GM19395 (cell line): ENCODE results near the gene RHOU.
"Not testable (repeated sequence)": the region's sequence is repeated elsewhere in the genome, so short reads cannot be mapped to it uniquely, and the experiment has no call there.

Source experiments
- ATAC-seq: cut with Tn5 transposase; IDR thresholded peaks from one replicate; pipeline ENCODE4 v1.9.1; 2021; ENCODE audit warnings: mild to moderate bottlenecking, moderate library complexity; ENCODE audit not compliant: unreplicated experiment

Gene RHOU

DNA sequence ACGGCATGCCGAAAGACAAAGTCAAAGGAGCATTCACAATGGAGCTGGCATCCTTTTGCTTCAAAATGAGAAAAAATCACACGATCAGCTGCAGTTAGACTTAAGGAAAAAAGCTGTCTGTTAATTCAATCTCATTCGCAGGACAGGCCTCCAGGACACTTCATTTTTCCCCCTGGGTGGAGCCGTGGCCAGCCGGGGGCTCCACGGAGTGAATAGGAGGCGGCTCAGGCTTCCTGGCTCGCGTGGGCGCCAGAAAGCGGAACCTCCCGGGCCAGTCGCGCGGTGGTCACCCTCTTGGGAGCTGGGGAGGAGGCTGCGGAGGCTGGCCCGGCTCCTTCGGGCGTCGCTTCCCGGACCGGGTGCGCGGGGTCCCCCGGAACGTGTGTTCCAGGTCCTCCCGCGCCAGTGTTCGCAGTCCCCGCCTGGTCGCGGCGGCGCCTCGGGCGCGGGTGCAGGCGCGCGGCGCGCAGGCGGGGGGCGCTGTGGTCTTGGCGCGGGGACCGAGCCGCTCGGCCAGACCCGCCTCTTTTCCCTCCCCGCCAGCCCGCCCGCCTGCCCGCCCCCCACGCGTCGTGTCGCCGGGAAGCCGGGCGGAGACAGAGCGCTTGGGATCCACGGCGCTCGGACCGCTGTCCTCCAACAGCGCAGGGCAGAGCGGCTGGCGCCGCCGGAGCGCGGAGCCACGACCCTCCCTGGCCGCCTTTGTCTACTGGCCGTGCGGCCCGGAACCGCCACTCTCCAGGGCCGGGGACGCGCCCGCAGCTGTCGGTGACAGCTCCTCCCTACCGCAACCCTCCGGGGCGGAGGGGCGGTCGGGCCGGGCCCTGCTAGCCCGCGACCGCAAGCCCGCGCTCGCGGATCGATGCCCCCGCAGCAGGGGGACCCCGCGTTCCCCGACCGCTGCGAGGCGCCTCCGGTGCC lies at the start of gene RHOU:
Gene RHOU, plus strand, starts transcription at position 599 of the 921 bp plus-strand sequence. Its CDS starts 264 bp downstream, at position 863.
- no peak for ATAC-seq

DNA sequence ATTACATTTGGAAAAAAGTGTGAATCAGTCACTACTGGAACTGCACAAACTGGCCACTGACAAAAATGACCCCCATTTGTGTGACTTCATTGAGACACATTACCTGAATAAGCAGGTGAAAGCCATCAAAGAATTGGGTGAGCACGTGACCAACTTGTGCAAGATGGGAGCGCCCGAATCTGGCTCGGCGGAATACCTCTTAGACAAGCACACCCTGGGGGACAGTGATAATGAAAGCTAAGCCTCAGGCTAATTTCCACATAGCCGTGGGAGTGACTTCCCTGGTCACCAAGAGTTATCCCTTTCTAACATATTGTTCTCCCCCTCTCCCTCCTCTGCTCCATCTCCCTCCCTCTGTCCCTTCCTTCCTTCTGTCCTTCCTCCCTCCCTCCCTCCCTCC lies 47.7 kb upstream of the RHOU start:
- no peak for ATAC-seq

DNA sequence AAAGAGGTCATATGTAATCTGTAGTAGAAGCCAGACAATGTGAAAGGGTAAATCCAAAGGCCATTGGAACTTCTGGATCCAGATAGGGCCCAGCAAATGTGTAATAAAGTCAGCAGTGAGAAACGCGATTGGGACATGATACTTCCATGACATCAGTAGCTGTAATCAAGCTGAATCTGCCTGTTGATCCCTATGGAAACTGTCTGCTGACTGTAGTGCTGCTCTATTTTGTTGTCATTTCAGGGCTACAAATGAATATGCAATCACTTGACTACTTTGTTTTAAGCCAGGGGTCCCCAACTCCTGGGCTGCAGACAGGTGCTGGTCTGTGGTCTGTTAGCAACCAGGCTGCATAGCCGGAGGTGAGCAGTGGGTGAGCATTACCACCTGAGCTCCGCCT lies 46.0 kb upstream of the RHOU start:
- ATAC-seq: no peak

DNA sequence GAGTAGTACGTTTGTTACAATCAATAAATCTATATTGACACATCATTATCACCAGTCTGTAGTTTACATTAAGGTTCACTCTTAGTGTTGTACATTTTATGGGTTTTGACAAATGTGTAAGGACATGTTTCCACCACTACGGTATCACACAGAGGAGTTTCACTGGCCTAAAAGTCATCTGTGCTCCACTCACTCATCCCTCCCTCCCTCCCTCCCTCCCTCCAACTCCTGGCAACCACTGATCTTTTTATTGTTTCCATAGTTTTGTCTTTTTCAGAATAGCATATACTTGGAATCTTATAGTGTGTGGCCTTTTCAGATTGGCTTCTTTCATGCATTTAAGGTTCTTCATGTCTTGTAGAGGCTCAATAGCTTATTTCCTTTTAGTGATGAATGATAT lies 44.1 kb upstream of the RHOU start:
- no peak for ATAC-seq

DNA sequence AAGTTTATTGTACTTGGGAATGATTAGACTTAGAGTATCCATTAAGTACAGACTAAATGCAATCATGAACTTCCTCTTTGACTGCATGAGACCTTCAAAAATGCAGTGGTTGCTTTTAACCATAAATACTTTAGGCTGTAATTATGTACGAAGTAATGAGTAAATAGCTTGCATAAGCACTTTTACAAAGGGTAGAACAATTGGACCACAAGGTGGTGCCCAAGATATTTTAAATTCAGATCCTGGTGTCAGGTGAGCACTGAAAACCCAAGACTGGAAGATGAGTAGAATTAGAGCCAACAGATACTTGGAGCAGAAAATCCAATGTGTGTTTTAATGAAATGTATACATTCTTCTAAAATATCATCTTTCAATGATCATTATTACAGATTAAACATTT lies 43.4 kb upstream of the RHOU start:
- ATAC-seq: no peak

DNA sequence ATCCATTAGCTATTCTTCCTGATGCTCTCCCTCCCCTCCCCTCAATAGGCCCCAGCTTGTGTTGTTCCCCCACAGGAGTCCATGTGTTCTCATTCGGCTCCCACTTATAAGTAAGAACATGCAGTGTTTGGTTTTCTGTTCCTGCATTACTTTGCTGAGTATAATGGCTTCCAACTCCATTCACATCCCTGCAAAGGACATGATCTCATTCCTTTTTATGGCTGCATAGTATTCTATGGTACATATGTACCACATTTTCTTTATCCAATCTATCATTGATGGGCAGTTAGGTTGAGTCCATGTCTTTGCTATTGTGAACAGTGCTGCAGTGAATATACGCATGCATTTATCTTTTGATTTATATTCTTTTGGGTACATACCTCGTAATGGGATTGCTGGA lies 40.8 kb upstream of the RHOU start:
- not testable (repeated sequence) for ATAC-seq

DNA sequence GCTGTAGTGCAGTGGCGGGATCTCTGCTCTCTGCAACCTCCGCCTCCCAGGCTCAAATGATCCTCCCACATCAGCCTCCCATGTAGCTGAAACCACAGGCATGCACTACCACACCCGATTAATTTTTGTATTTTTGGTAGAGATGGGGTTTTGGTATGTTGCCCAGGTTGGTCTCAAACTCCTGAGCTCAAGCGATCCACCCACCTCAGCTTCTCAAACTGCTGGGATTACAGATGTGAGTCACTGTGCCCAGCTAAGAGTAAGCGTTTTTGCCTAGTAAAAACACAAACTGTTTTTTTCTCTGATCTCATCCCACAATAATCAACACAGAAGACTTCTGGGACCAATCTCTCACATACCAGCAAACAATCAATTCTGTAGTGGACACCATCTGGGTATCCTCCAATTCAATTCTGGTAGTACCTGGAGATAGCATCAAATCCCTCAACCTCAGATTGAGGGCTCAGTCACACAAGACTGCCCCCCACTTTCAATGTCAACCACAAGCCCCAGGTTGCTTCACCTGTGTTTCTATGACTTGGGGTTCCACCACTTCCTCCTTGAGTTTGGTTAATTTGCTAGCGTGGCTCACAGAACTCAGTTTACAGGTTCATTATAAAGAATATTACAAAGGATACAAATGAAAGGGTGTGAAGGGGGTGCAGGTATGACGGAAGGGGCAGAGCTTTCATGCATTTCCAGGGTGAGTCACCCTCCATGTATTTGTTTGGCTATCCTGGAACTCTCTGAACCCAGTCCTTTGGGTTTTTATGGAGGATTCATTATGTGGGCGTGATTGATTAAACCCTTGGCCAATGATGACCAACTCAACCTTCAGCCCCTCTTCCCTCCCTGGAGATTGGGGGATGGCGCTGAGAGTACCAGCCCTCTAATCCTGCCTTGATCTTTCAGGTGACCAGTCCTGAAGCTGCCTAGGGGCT lies 40.0 kb upstream of the RHOU start:
- no peak for ATAC-seq

DNA sequence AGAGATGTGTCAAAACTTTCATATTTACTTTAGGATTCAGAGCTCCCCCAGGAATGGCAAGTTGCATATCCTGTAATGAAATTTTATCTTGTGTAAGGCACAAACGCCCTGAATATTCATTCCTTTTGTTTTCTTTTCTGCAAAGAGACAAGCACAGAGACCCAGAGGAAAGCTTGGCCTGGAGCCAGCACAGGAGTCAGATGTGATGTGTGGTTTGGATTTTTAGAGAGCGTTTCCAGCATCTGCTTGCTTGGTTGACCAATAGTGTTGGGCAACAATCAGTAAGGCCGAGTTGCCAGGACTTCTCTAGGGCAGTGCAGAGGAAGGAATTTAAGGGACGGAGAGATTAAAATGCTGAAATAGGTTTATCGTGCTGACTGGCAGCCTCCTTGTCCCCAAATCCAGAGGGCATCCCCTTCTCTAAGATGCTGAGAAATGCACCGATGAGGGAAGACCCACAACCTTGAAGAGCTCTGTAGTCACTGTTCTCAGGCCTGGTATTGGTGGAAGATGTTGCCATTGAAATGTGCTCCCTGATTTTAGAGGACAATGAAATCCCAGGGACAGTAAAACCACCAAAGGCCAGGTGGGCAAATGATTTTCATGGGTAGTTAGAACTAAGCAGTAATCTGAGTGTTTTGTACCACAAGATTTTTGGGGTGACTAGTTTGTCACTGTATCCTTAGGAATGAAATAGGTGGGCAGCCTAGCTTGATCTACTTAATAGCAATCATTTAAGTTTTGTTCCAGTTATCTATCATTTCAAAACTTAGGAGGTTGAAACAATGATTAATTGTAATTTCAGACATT lies 37.9 kb upstream of the RHOU start:
- no peak for ATAC-seq

DNA sequence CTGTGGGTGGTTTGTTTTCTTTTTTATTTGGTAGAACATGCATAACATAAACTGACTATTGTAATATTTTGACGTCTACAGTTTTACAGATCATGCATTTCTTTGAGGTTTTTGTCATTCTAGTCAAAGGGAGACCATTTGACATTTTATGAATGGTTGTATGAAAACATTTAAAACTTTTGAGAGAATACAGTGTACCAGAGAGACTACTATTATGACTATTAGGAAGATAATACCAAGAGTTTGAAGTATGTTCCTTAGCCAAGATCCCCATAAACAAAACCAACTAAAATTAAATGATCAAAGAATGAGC lies 37.3 kb upstream of the RHOU start:
- no peak for ATAC-seq

DNA sequence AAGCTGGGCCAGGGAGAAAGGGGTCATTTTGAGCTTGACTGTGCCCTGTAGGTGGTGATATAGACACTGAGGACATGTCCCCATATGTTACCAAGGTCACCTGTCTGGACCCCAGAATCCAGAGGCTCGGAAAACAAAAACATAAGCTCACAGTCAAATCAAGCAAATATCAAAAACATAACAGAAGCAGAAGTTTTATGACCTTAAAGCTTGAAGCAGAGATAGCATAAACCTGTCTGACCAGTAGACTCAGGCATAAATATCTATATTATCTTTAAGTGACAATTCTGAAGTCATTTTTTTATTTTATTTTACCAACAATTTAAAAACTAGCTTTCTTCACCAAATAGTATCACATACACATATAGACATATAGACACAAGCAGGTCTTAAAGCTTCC lies 32.8 kb upstream of the RHOU start:
- no peak for ATAC-seq

DNA sequence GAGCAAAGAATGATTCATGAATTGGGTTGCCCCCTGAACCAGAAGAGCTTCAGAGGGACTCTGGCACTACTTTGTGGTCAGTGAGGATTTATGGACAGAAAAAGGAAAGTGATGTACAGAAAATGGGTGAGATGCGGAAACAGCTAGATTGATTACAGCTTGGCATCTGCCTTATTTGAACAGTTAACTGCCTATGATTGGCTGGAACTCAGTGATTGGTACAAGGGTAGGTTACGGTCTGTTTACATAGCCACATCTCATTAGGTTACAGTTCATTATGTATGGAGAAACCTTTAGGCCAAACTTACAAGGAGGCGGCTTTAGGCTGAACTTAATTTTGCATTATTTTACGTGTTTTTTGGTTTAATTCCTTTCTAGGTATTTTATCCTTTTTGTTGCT lies 29.0 kb upstream of the RHOU start:
- ATAC-seq: no peak

DNA sequence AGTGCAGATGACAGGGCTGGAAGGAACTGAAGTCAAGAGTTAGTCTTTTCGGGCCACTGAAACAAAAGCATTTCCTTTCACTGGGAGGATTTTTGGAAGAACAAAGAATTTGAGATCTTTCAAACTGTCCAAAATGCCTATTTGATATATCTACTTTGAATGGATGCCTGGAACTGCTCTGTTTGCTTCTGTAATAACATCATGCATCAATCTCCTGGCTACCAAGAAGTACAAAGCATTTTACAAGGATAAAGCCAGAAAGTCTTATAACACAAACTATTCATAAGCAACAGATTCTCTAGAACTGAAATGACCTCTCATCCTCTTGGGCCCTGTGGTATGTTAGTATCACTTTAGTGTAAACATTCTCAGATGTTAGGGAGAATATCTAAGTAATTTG lies 18.2 kb upstream of the RHOU start:
- ATAC-seq: no peak

DNA sequence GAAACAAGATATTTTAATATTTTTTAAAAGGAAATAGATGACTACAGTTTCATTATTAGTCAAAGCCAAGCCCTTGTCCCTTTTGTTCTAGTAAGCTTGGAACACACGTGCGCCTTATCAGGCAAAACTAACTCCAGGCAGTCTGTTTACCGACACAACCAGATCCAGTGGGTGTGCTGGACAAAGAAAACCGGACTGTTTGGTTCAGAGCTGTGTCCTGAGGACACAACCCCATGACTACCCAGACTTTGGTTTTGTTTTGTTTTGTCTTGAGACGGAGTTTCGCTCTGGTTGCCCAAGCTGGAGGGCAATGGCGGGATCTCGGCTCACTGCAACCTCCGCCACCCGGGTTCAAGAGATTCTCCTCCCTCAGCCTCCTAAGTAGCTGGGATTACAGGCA lies 13.9 kb upstream of the RHOU start:
- ATAC-seq: no peak

DNA sequence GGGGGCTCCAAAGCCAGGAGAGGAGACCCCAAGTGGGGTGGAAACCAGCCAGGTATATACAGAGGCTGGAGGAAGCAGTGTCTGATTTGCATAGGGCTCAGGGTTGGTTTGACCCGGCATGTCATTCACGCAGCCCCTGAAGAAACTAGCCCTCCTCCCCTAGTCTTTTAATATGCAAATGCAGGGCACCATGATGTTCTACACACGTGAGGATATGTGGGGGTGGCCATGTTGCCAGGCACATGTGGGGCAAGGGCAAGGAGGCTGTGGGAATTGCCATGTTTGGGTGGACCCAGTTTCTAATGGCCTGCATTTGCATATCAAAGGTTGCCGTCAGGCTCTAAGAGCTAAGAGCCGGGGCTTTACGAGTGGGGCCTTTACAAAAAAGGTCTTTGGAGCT lies 12.0 kb upstream of the RHOU start:
- no peak for ATAC-seq

DNA sequence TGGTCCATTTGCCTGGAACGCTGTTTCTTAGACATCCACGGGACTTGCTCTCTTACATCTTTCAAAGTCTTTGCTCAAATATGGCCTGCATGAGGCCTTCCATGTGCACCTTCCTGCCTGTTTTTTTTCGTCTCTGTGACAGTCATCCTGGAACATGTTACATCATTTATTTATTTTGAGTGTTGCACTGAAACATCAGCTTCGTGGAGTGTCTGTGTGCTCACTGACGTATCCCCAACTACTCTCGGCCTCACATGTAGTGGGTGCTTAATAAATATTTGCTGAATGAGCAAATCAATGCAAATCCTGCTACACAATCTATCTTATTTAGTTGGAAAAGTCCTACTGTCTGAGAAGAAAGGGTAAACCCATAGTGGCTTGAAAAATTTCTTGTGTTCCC lies 11.4 kb upstream of the RHOU start:
- no peak for ATAC-seq

DNA sequence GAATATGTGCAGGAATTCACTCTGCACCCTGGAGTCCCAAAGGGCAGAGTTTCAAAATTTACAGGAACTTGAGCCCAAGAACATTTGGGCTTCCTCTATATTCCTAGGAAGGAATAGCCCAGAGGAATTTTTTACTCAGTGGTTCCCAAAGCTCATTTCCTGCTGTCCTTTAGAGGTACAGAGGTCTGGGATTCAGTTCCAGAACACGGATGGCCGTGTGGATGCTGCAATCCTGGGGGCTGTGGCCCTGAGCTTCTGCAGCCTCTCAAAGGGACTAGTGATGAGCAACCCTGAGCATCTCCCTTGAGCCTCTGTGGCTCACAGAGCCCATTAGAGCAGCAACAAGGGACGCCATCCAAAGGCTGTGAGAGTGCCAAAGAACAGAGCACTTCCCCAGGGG lies 10.1 kb upstream of the RHOU start:
- ATAC-seq: no peak

DNA sequence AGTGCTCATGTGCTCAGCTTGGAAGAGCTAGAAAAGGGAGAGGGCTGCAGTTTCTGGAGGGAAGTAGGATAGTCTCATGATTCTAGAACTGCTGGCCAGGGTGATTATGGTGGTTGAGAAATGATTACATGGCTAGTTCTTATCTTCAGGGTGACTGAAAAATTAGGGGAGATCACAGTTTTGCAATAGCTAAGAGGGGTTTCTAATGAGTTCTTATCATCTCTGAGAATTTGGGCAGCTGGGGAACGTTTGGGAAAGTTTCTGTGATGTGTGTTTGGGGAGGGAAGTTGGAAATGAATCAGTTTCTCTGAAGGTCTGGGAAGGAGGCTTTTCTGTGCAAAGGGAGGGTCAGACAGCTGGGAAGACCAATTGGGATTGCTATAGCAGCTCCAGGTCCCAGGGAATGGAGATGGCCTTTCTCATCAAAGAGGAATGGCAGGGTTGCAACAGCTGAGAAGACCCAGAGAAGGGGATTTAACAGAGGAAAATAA lies 7.6 kb upstream of the RHOU start:
- ATAC-seq: no peak

DNA sequence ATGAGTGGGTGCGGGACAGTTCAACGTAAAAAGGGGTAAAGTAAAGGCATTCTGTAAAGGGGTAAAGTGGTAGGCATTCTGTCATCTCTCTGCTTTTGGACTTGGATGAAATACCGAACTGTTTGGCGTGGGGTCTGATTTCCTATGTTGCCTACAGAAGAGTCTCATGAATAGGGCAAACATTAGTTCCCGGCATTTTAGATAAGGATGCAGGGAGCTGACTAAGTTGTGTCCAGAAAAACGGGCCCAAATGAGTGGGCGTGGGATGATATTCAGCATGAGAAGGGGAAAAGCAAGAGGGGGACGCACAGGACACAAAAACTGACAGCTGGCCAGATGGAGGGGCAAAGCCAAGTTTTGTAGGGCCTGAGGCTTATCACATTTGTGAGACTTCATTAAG lies 2.9 kb upstream of the RHOU start:
- no peak for ATAC-seq

DNA sequence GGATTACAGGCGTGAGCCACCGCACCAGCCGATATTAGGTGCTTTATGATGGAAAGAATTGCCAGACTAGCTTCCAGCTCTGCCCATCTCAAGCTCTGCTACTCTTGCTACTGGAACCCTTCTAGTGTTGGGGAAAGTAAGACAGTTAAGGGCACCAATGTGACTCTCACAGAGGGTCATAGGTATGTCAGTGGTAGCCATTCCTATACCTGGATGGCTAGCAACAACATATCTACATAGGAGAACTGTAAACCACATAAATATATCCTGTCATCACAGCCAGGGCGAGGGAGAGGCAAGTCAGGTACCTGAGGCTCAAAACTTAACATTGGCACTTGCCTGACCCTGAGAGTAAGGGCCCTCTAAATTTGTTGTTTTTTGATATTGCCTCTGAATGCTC lies 1.7 kb upstream of the RHOU start:
- ATAC-seq: no peak

DNA sequence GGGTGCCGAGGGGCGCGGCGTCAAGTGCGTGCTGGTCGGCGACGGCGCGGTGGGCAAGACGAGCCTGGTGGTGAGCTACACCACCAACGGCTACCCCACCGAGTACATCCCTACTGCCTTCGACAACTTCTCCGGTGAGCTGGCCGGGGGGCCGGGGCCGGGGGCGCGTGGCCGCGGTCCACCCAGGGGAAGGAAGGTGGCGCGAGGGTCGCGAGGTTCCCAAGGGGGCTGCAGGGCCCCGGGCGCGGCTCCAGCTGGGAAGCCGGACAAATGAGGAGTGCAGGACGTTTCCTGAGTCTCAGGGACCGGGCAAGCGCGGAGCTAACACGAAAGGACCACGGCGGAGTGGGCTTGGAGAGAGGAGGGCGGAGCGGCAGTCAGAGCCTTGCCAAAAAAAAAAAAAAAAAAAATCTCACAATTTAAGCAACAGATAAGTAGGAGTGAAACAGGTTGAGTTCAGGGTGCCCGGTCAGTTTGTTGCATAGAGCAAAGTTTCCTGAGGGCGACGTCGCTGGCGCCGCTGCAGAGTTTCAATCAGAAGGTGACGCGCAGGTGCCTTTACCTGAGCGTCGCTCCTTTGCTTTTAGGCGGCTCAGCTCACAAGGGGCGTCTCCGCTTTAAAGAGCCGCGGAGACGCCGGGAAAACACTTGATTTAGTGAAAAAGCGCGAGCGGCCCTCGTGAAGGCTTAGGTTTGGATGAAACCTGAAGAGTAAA lies 750 bp downstream of the RHOU start:
- ATAC-seq: no peak
